Ishikawa (cell line): Measurements from ENCODE around the gene EFCAB13.

Experiments used
- CEBPB ChIP-seq: IDR thresholded peaks from 2 replicates; pipeline ENCODE4 v1.6.1; 2012
- CREB1 ChIP-seq: IDR thresholded peaks from 2 replicates; pipeline ENCODE4 v1.6.1; 2012; ENCODE audit warnings: low read depth
- EGR1 ChIP-seq: IDR thresholded peaks from 2 replicates; pipeline ENCODE4 v1.6.1; 2012
- EP300 ChIP-seq: IDR thresholded peaks from 2 replicates; pipeline ENCODE4 v1.6.1; 2012; ENCODE audit warnings: borderline replicate concordance
- NFIC ChIP-seq: IDR thresholded peaks from 2 replicates; pipeline ENCODE4 v1.6.1; 2012
- RAD21 ChIP-seq: IDR thresholded peaks from 2 replicates; pipeline ENCODE4 v1.6.1; 2012; ENCODE audit warnings: low read depth
- REST ChIP-seq: IDR thresholded peaks from 2 replicates; pipeline ENCODE4 v1.6.1; 2012; ENCODE audit warnings: low read depth, mild to moderate bottlenecking
- TAF1 ChIP-seq: IDR thresholded peaks from 2 replicates; pipeline ENCODE4 v1.6.1; 2012; ENCODE audit warnings: low read depth, mild to moderate bottlenecking
- TEAD4 ChIP-seq: IDR thresholded peaks from 2 replicates; pipeline ENCODE4 v1.6.1; 2012
- YY1 ChIP-seq: IDR thresholded peaks from 2 replicates; pipeline ENCODE4 v1.6.1; 2012; ENCODE audit warnings: low read depth
- TF ChIP-seq, protein P1 (sequence below): IDR thresholded peaks from 2 replicates; pipeline ENCODE4 v1.6.1; 2012

DNA sequence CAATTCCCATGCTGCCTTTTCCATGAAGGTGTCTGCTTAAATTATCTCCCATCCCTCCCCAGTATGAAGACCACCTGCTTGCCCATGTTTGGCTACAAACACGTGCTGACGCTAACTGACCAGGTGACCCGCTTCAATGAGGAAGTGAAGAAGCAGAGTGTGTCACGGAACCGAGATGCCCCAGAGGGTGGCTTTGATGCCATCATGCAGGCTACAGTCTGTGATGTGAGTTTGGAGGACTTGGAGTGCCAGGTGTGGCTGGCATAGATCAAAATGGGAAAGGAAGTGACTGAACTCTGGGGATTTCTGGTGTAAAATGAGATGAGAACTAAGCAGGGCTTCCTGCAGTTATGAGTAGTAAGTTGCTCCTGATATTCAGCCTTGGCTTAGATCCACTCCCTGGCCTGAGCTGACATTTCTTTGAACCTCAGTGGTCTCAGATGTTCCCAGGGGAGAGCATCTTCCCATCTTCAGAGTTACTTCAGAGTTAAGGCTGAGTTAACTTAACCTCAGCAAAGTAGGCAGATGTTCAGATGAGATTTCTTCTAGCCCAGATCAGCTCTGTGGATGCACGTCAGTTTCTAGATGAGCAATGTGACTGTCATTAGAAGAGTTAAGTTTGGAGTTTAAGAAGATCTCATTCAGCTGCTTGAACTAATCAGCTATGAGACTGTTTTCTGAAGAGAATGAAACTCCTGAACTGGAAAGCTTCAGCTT, 37.4 kb upstream of the EFCAB13 start:
- TF ChIP-seq REST, result no peak
- no peak for TF ChIP-seq YY1
- TF ChIP-seq, protein P1, sequence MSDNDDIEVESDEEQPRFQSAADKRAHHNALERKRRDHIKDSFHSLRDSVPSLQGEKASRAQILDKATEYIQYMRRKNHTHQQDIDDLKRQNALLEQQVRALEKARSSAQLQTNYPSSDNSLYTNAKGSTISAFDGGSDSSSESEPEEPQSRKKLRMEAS, result no peak
- TF ChIP-seq TAF1, result no peak
- no peak for TF ChIP-seq EP300
- no peak for TF ChIP-seq NFIC
- no peak for TF ChIP-seq CREB1
- TF ChIP-seq RAD21, result no peak
- no peak for TF ChIP-seq TEAD4
- TF ChIP-seq CEBPB, result no peak
- TF ChIP-seq EGR1, result no peak
